ENCODE measurements around the gene AK9.

DNA sequence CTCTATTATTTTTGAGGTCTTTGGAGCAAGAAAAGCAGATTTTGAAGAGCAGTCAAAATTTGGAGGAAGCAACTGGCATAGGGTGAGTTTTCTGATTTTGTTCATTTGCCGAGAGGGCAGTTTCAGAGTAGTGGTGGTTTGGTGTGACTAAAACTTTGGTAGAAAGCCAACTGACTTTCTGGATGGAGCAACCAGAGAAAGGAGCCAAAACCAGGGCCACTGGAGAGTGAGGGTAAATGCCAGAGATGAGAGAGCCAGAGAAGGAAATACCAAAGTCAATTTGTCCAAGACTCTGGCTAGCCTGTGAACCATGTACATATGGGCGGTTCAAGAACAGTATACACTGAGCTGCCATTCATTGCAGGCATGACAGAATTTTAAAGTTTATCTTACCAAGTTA, 167.5 kb downstream of the AK9 start:
- no peak for TF ChIP-seq SP1 (IDR thresholded peaks at IDR 0.05)
- no peak for TF ChIP-seq SUZ12 (IDR thresholded peaks at IDR 0.05)
